Upper lobe of left lung (tissue), 6 donors: Measurements from ENCODE around the gene CRACDL. TPM values are rescaled to one million over a fixed set of nuclear protein-coding genes. Genes with fewer than 3 reads are reported as not detected.

Experiments
- ATAC-seq, 2 donors: fragments of 200-7000 bp; cut with Tn5 transposase; one replicate each; pipeline ENCODE4 v1.9.1; 2022; ENCODE audit warnings: mild to moderate bottlenecking in 2 of 2, moderate library complexity in 2 of 2; ENCODE audit not compliant: low FRiP score in 2 of 2
- DNase-seq, 2 donors: peaks; one replicate each; pipeline ENCODE4 v3.0.0-alpha.2; 2019 to 2020
- H3K27ac ChIP-seq, 4 donors: fragments of 200-600 bp; sonication (generic); one replicate each; pipeline ENCODE4 v1.5.1; 2016 to 2019
- H3K27me3 ChIP-seq, 4 donors: fragments of 200-600 bp; sonication (generic); one replicate each; pipeline ENCODE4 v1.5.1; 2017 to 2019
- H3K36me3 ChIP-seq, 4 donors: fragments of 200-600 bp; sonication (generic); one replicate each; pipeline ENCODE4 v1.5.1; 2016 to 2019
- H3K4me1 ChIP-seq, 4 donors: fragments of 200-600 bp; sonication (generic); one replicate each; pipeline ENCODE4 v1.5.1; 2018 to 2019
- H3K4me3 ChIP-seq, 4 donors: fragments of 200-600 bp; sonication (generic); one replicate each; pipeline ENCODE4 v1.5.1; 2017 to 2019; ENCODE audit warnings: mild to moderate bottlenecking in 2 of 4, moderate library complexity in 1 of 4
- H3K9me3 ChIP-seq, 4 donors: fragments of 200-600 bp; sonication (generic); one replicate each; pipeline ENCODE4 v1.5.1; 2018 to 2019
- CTCF ChIP-seq, 6 experiments: fragments of 450-650 bp in 4 of 6; fragments of 200-600 bp in 2 of 6; sonication (generic) in 2 of 6; IDR thresholded peaks; one replicate each; pipeline ENCODE4 v1.5.1; 2016 to 2019; ENCODE audit warnings: antibody characterized with exemption in 6 of 6
- EP300 ChIP-seq, 4 donors: sonication (generic); formaldehyde crosslinking; IDR thresholded peaks; one replicate each; pipeline ENCODE4 v1.5.1; 2017; ENCODE audit warnings: antibody characterized with exemption in 4 of 4, control low read depth in 2 of 4
- POLR2A ChIP-seq, 4 donors: fragments of 450-650 bp; IDR thresholded peaks; one replicate each; pipeline ENCODE4 v1.5.1; 2016 to 2017; ENCODE audit warnings: antibody characterized with exemption in 4 of 4, mild to moderate bottlenecking in 2 of 4
- POLR2AphosphoS5 ChIP-seq, 2 donors: sonication (generic); formaldehyde crosslinking; IDR thresholded peaks; one replicate each; pipeline ENCODE4 v1.5.1; 2017; ENCODE audit warnings: antibody characterized with exemption in 2 of 2
- whole genome bisulfite sequencing, 2 donors: methylation state at CpG; one replicate each; pipeline ENCODE4 v1.1.5; 2017 to 2018; 5-methylcytosine and 5-hydroxymethylcytosine counted together
- total RNA-seq, 6 donors: library from RNA; depleted of rRNA in 4 of 6; stranded (reverse); fragments of >200 nt in 4 of 6; gene quantifications; one replicate each; pipeline versions ENCODE4 v1.1.0 to v1.2.1, GENCODE V29; 2016 to 2021
- donor health status: DM: no; HTN: no; CAD: no; lungs with moderate emphysema.
- donor health status: DM: no; HTN: yes; CAD: no; lungs with severe emphysema.

Gene CRACDL
- total RNA-seq, 6 donors from 2014 or later = 14.6 to 33.4 (median 20.2) TPM

GRCh38 chr2:98891591-98891990, 44.4 kb downstream of the CRACDL start:
- no peak for ATAC-seq
- WGBS, 2 donors = 64 to 70% methylated on average over 1 of the region's 1 CpG

DNA sequence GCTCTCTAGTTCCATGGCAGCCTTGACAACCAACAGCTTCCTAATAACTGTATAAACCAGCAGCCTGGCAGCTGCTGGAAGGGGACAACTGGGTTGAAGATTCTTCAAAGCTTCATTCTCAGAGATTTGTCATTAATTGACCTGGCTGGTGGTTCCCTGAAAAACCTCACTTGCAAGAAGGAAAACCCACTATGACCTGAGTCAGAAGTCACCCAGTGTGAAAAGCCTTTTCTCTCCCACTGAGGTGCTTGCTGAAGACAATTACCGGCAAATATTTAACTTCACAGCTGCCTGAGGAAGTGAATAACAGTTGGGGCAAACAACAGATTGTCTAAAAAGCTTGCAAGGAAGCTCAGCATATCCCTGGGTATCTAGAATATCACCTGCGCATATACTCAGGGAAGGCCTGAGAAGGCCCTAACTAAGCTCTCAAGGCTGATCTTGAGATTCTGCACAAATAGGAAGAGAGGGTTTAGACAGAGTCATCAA, 49.9 kb downstream of the CRACDL start:
- DNase-seq (no peak), ATAC-seq (no peak)
- Histone ChIP-seq H3K27me3 (no peaks in the 10 kb centered on the region), H3K4me1 (no peaks in the 10 kb centered on the region), H3K36me3 (no peaks in the 10 kb centered on the region), H3K9me3 (peaks cover 0 to 20% (median 11%) of the 10 kb centered on the region in 4 donors), H3K4me3 (no peak overlapping the region), H3K27ac (no peak overlapping the region)
- no peak for TF ChIP-seq CTCF (IDR thresholded peaks at IDR 0.05)
- TF ChIP-seq EP300 (IDR thresholded peaks at IDR 0.05) = no peak
- no peak for TF ChIP-seq POLR2A (IDR thresholded peaks at IDR 0.05)
- TF ChIP-seq POLR2AphosphoS5 (IDR thresholded peaks at IDR 0.05) = no peak
- WGBS, 2 donors = 90 to 96% methylated on average over 2 of the region's 2 CpGs

More at GRCh38 chr2:98891591-98891990, 44.4 kb downstream of the CRACDL start:
- Histone ChIP-seq H3K36me3 (no peaks in the 10 kb centered on the region), H3K9me3 (peaks cover 0 to 12% (median 5%) of the 10 kb centered on the region in 4 donors), H3K4me3 (no peak overlapping the region), H3K27me3 (no peaks in the 10 kb centered on the region), H3K27ac (no peak overlapping the region), H3K4me1 (no peaks in the 10 kb centered on the region)
- TF ChIP-seq POLR2A (IDR thresholded peaks at IDR 0.05) = no peak
- no peak for TF ChIP-seq POLR2AphosphoS5 (IDR thresholded peaks at IDR 0.05)
- no peak for TF ChIP-seq EP300 (IDR thresholded peaks at IDR 0.05)
- no peak for TF ChIP-seq CTCF (IDR thresholded peaks at IDR 0.05)
- no peak for DNase-seq

GRCh38 chr2:98884658-98885057, 51.4 kb downstream of the CRACDL start:
- H3K4me3 ChIP-seq = no peak overlapping the region
- ATAC-seq (no peak), DNase-seq (no peak)
- no peak for TF ChIP-seq EP300 (IDR thresholded peaks at IDR 0.05)
- H3K36me3 ChIP-seq = no peaks in the 10 kb centered on the region
- 87 to 94% methylated on average over 2 of the region's 2 CpGs for WGBS, 2 donors
- H3K9me3 ChIP-seq = peaks cover 0 to 20% (median 11%) of the 10 kb centered on the region in 4 donors
- no peaks in the 10 kb centered on the region for H3K4me1 ChIP-seq
- no peak overlapping the region for H3K27ac ChIP-seq
- no peaks in the 10 kb centered on the region for H3K27me3 ChIP-seq

GRCh38 chr2:98883780-98884211, 52.2 kb downstream of the CRACDL start:
- Histone ChIP-seq H3K9me3 (peaks cover 0 to 20% (median 11%) of the 10 kb centered on the region in 4 donors), H3K36me3 (no peaks in the 10 kb centered on the region), H3K4me1 (no peaks in the 10 kb centered on the region), H3K27me3 (no peaks in the 10 kb centered on the region), H3K27ac (no peak overlapping the region), H3K4me3 (no peak overlapping the region)
- peak in 1 of 2 donors; percentile 52 for DNase-seq
- ATAC-seq = peak in 1 of 2 donors; percentile 44
- 90 to 92% methylated on average over 8 to 10 of the region's 10 CpGs for WGBS, 2 donors
- TF ChIP-seq EP300 (IDR thresholded peaks at IDR 0.05) (no peak), POLR2AphosphoS5 (IDR thresholded peaks at IDR 0.05) (no peak), POLR2A (IDR thresholded peaks at IDR 0.05) (no peak), CTCF (IDR thresholded peaks at IDR 0.05) (no peak)

DNA sequence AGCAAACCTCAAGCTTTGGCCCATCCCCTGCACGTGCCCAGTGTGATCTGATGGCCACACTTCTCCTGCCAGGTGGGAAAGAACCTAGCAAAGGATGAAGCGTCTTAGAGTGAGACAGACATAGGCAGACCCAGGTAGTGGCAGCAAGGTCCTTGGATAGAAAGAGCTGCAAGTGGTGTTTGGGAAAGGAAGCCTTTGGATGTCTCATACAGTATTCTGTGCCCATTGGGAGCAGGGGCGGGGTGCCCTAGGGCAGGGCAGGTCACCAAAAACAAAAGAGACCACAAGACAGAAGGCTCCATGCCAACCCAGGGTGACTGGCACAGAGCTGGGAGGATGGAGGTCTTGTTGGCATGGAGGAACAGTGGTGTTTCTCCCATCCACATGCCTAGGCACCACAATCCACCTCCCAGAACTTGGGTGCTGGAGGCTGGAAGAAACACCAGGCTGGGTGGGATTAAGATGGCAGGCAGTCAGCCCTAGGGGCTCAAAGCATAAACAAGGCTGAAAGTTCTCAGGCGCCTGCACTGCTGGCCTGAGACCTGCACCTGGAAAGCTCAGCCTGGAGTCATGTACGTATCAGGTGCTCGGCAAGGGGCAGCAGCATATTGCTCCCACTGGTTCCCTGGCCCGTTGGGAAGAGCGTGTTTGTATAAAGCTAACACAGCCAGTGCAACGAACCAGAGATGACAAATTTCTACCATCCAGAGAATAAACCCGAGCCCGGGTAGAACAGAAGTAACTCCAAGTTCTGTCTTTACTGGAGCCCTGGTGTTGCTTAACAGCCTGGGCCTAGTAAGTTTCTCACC, 52.9 kb downstream of the CRACDL start:
- ATAC-seq (no peak), DNase-seq (no peak)
- WGBS, 2 donors = 86 to 88% methylated on average over 11 of the region's 11 CpGs

More for the DNA sequence above, 52.9 kb downstream of the CRACDL start:
- H3K4me3 ChIP-seq = no peak overlapping the region
- no peaks in the 10 kb centered on the region for H3K27me3 ChIP-seq
- no peaks in the 10 kb centered on the region for H3K36me3 ChIP-seq
- no peak overlapping the region for H3K27ac ChIP-seq
- TF ChIP-seq EP300 (IDR thresholded peaks at IDR 0.05) = no peak
- TF ChIP-seq POLR2AphosphoS5 (IDR thresholded peaks at IDR 0.05) = no peak
- no peak for TF ChIP-seq CTCF (IDR thresholded peaks at IDR 0.05)
- no peak for TF ChIP-seq POLR2A (IDR thresholded peaks at IDR 0.05)
- no peaks in the 10 kb centered on the region for H3K4me1 ChIP-seq
- H3K9me3 ChIP-seq = peaks cover 0 to 20% (median 11%) of the 10 kb centered on the region in 4 donors
